Inflammatory macrophage (primary cell): ENCODE measurements around the gene PFKFB4.
"Not testable (repeated sequence)": the region's sequence is repeated elsewhere in the genome, so short reads cannot be mapped to it uniquely, and the experiment has no call there.

Source experiments
- DNase-seq, 2 donors: peaks; one replicate each; pipeline ENCODE4 v3.0.0-alpha.2; 2020 to 2022

The PFKFB4 gene

GRCh38 chr3:48486952-48487351 is 69.7 kb downstream of the PFKFB4 start:
- no peak for DNase-seq

GRCh38 chr3:48482822-48483221 is 73.8 kb downstream of the PFKFB4 start:
- not testable (repeated sequence) for DNase-seq

GRCh38 chr3:48480891-48481290 is 75.7 kb downstream of the PFKFB4 start:
- DNase-seq: not testable (repeated sequence)

GRCh38 chr3:48478626-48479555 is 77.7 kb downstream of the PFKFB4 start:
- DNase-seq: no peak

- DNase-seq: no peak
These were observed 78.6 kb downstream of the PFKFB4 start for GRCh38 chr3:48477959-48478520.

- DNase-seq: no peak
These were observed 80.1 kb downstream of the PFKFB4 start for GRCh38 chr3:48476426-48477053.

GRCh38 chr3:48475188-48475587 is 81.4 kb downstream of the PFKFB4 start:
- DNase-seq: no peak

GRCh38 chr3:48474619-48475018 is 82.0 kb downstream of the PFKFB4 start:
- no peak for DNase-seq

- not testable (repeated sequence) for DNase-seq
These were observed 82.6 kb downstream of the PFKFB4 start for GRCh38 chr3:48474031-48474430.

GRCh38 chr3:48473617-48473952 is 83.0 kb downstream of the PFKFB4 start:
- no peak for DNase-seq

- peak; percentile 93 to 94 for DNase-seq
These were observed 83.5 kb downstream of the PFKFB4 start for GRCh38 chr3:48472923-48473616.

GRCh38 chr3:48472673-48472922 is 84.0 kb downstream of the PFKFB4 start:
- DNase-seq: no peak

- DNase-seq: no peak
These were observed 86.3 kb downstream of the PFKFB4 start for GRCh38 chr3:48470286-48470685.

GRCh38 chr3:48469046-48469915 is 87.3 kb downstream of the PFKFB4 start:
- DNase-seq: no peak

GRCh38 chr3:48468329-48468731 is 88.3 kb downstream of the PFKFB4 start:
- no peak for DNase-seq
